ENCODE results near the gene ATXN2. TPM values are rescaled to one million over a fixed set of nuclear protein-coding genes. Genes with fewer than 3 reads are reported as not detected.

Gene ATXN2
- total and polyA plus RNA-seq, 9 of the 15 experiments (the other 6 are each of a cell fraction or from before 2014, with no cell fraction given): 16.8 to 67.8 (median 29.3) TPM

GRCh38 chr12:111597831-111598636 is 1.1 kb downstream of the ATXN2 start (continued):
- TF ChIP-seq CTCFL (IDR thresholded peaks at IDR 0.05; ENCODE audit: borderline replicate concordance, insufficient read depth, low read depth, low read length, poor library complexity, severe bottlenecking) (no peak), SREBF1 (IDR thresholded peaks at IDR 0.05; ENCODE audit: borderline replicate concordance, low read depth, low read length) (no peak), RBFOX2 (IDR thresholded peaks at IDR 0.05; ENCODE audit: low read depth, low read length) (peak; percentile 85), POLR3A (IDR thresholded peaks at IDR 0.05; ENCODE audit: borderline replicate concordance, extremely low read depth, insufficient read depth, insufficient read length) (no peak), ZNF511 (CRISPR knock-in tag; IDR thresholded peaks at IDR 0.05) (no peak), PCBP1 (IDR thresholded peaks at IDR 0.05; ENCODE audit: low read depth, low read length, poor library complexity, severe bottlenecking) (no peak), KHSRP (IDR thresholded peaks at IDR 0.05) (no peak), TRIM25 (IDR thresholded peaks at IDR 0.05; ENCODE audit: borderline replicate concordance) (no peak), PML (IDR thresholded peaks at IDR 0.05; ENCODE audit: low read length) (no peak), MLX (CRISPR knock-in tag; conservative IDR thresholded peaks at IDR 0.05) (no peak), KLF13 (tag; IDR thresholded peaks at IDR 0.05; ENCODE audit: borderline replicate concordance, low read depth) (peak; percentile 23; the same call in 1 of the 2 replicates), FUS (optimal IDR thresholded peaks at IDR 0.05; ENCODE audit: low read depth, low read length) (no peak), ARID4B (CRISPR knock-in tag; IDR thresholded peaks at IDR 0.05) (peak; percentile 92)

Data from K562 (cell line).